Kidney (tissue), 14 donors: ENCODE data around the gene XRRA1. TPM values are rescaled to one million over a fixed set of nuclear protein-coding genes. Genes with fewer than 3 reads are reported as not detected.

Source experiments
- DNase-seq, 5 donors: peaks; one replicate each; pipeline ENCODE4 v3.0.0-alpha.2; 2013 to 2020
- FAIRE-seq: peaks from 2 replicates; lab custom pipeline; 2012; peaks lifted over from hg19 to GRCh38; lab: Jason Lieb, UNC
- H3K27ac ChIP-seq, 2 donors: one replicate each; pipeline ENCODE4 v1.7.0; 2013; ENCODE audit warnings: low read depth in 2 of 2, low read length in 2 of 2, inconsistent platforms in 1 of 2
- H3K27me3 ChIP-seq: one replicate; pipeline ENCODE4 v1.7.1; 2013; ENCODE audit warnings: low read length, inconsistent platforms; ENCODE audit not compliant: control insufficient read depth, insufficient read depth
- H3K36me3 ChIP-seq, 3 donors: one replicate each; pipeline versions ENCODE4 v1.7.0 to v1.7.1; 2013; ENCODE audit warnings: low read length in 3 of 3, control low read depth in 1 of 3, inconsistent platforms in 1 of 3; ENCODE audit not compliant: insufficient read depth in 3 of 3, control insufficient read depth in 2 of 3
- H3K4me1 ChIP-seq, 3 donors: one replicate each; pipeline versions ENCODE4 v1.7.0 to v1.7.1; 2013; ENCODE audit warnings: low read length in 3 of 3, inconsistent platforms in 1 of 3, low read depth in 1 of 3; ENCODE audit not compliant: control insufficient read depth in 2 of 3, insufficient read depth in 2 of 3
- H3K4me3 ChIP-seq, 3 donors: one replicate each; pipeline versions ENCODE4 v1.7.0 to v1.8.1; 2013; ENCODE audit warnings: low read length in 3 of 3, control low read depth in 1 of 3, inconsistent platforms in 1 of 3
- H3K9ac ChIP-seq, 3 donors: one replicate each; pipeline versions ENCODE4 v1.7.0 to v1.7.1; 2013; ENCODE audit warnings: low read length in 3 of 3, control low read depth in 1 of 3, inconsistent platforms in 1 of 3
- H3K9me3 ChIP-seq, 3 donors: one replicate each; pipeline versions ENCODE4 v1.7.0 to v1.7.1; 2013; ENCODE audit warnings: low read length in 3 of 3, control low read depth in 1 of 3, inconsistent platforms in 1 of 3; ENCODE audit not compliant: control insufficient read depth in 2 of 3, insufficient read depth in 1 of 3
- intact Hi-C: fragments of 100-400 bp; cut with DNase I; formaldehyde crosslinking; loops from one replicate; pipeline ENCODE4 v1.11.1; 2022
- polyA plus RNA-seq: library from polyadenylated mRNA; stranded (reverse); fragments of 350-450 nt; fragmentation: Illumina TruSeq; extraction: RNeasy Lipid Tissue Mini Kit (QIAGEN cat#74804); gene quantifications from one replicate; pipeline ENCODE4 v1.2.3, GENCODE V29; 2014; ENCODE audit warnings: low read depth, low replicate concordance; ENCODE audit not compliant: insufficient read depth
- total RNA-seq: library from RNA; stranded (reverse); fragmentation: NEBNext Ultra II Directional; extraction: Animal tissue kit (Norgen Biotek cat#: 25700); gene quantifications from one replicate; pipeline ENCODE4 v1.2.1, GENCODE V29; 2021
- TF ChIP-seq, protein P1 (sequence below): IDR thresholded peaks from 3 replicates; pipeline ENCODE4 v1.5.1; 2012; ENCODE audit warnings: mild to moderate bottlenecking, moderate library complexity, borderline replicate concordance; ENCODE audit not compliant: insufficient read depth; ENCODE audit errors: extremely low read depth
- donor health status: control.
- donor health status: control.
- donor health status: control.
- donor health status: control.
- donor health status: control.
- donor health status: DM: yes; HTN: yes; CAD: no.
- donor health status: Normal renal cell carcinoma (clear cell type).

Gene XRRA1
- total and polyA plus RNA-seq, 2 donors from 2014 or later = 2.6 to 14.6 TPM

DNA sequence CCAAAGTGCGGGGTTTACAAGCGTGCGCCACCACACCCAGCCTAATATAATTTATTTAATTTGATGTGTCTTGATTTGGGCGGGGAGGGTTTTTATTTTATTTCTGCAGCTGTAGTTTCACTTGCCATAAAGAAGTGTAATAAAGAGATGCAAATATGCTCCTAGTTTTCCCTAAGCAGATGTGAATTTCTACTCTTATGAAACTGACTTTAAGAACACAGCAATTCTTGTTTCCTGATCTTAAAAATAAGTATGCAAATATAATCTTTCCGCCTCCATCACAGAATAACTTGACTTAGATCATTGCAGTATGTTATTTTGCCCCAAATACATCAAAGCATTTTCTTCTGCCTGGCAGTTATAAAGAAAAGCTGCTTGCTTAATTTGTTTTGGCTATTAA, 4.6 kb upstream of the XRRA1 start:
- peaks cover 0 to 2% (median 0%) of the 10 kb centered on the region in 3 donors for H3K36me3 ChIP-seq
- peaks cover 0 to 12% (median 7%) of the 10 kb centered on the region in 3 donors for H3K4me1 ChIP-seq
- H3K4me3 ChIP-seq = no peak overlapping the region
- H3K9me3 ChIP-seq = no peaks in the 10 kb centered on the region
- DNase-seq (peak in 1 of 5 donors; percentile 2), FAIRE-seq (no peak)
- TF ChIP-seq, protein P1, sequence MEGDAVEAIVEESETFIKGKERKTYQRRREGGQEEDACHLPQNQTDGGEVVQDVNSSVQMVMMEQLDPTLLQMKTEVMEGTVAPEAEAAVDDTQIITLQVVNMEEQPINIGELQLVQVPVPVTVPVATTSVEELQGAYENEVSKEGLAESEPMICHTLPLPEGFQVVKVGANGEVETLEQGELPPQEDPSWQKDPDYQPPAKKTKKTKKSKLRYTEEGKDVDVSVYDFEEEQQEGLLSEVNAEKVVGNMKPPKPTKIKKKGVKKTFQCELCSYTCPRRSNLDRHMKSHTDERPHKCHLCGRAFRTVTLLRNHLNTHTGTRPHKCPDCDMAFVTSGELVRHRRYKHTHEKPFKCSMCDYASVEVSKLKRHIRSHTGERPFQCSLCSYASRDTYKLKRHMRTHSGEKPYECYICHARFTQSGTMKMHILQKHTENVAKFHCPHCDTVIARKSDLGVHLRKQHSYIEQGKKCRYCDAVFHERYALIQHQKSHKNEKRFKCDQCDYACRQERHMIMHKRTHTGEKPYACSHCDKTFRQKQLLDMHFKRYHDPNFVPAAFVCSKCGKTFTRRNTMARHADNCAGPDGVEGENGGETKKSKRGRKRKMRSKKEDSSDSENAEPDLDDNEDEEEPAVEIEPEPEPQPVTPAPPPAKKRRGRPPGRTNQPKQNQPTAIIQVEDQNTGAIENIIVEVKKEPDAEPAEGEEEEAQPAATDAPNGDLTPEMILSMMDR = no peak
- no peaks in the 10 kb centered on the region for H3K27me3 ChIP-seq
- H3K27ac ChIP-seq = no peak overlapping the region
- intact Hi-C loops = no loop called here
- H3K9ac ChIP-seq = no peak overlapping the region

DNA sequence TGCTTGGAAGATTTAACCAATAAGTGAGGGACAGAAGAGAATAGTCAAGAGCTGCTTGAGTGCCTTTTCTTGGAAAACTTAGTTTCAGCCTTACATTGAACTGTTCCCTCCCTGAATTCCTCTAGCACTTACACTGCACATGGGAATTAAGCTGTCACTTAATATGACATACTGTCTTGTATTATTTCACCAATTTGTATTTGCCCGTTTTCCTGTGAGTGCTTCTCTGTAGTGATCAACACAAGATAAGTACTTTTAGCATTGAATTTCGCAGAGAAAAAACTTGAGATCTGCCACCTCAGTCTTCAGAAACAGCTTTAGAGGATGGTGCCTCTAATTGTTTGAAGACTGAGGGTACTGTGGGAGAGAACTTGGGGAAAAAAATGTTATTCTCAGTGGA, 3.9 kb upstream of the XRRA1 start:
- TF ChIP-seq, protein P1 = no peak
- Histone ChIP-seq H3K27ac (no peak overlapping the region), H3K9ac (no peak overlapping the region), H3K4me3 (no peak overlapping the region), H3K9me3 (no peaks in the 10 kb centered on the region), H3K4me1 (peaks cover 0 to 12% (median 7%) of the 10 kb centered on the region in 3 donors), H3K27me3 (no peaks in the 10 kb centered on the region), H3K36me3 (peaks cover 0 to 2% (median 0%) of the 10 kb centered on the region in 3 donors)
- DNase-seq (no peak), FAIRE-seq (no peak)
- intact Hi-C loops = no loop called here

DNA sequence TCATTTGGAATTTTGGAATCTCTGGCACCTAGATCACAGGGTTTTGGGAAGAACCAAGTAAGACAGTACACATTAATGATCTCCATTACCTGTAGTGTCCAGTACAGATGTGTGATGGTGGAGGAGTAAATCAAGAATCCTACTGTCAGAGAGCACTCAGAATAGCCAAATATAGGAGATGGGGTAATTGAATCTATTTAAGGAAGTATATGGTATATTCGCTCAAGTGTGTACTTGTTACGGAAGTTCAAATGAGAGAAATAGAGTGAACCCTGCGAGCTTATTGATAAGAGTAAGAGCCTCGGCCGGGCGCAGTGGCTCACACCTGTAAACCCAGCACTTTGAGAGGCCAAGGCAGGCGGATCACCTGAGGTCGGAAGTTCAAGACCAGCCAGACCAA, 2.3 kb upstream of the XRRA1 start:
- Histone ChIP-seq H3K4me1 (peaks cover 0 to 12% (median 7%) of the 10 kb centered on the region in 3 donors), H3K9ac (no peak overlapping the region), H3K9me3 (no peaks in the 10 kb centered on the region), H3K36me3 (peaks cover 0 to 2% (median 0%) of the 10 kb centered on the region in 3 donors), H3K27me3 (no peaks in the 10 kb centered on the region), H3K4me3 (no peak overlapping the region), H3K27ac (no peak overlapping the region)
- TF ChIP-seq, protein P1 = no peak
- intact Hi-C loops = no loop called here
- DNase-seq (no peak), FAIRE-seq (no peak)
